GM13977 (cell line): Measurements from ENCODE around the gene CCDC8.

Experiments
- DNase-seq: peaks from one replicate; pipeline ENCODE4 v3.0.0; 2012; ENCODE audit warnings: low spot score
- CTCF ChIP-seq: IDR thresholded peaks from 2 replicates; pipeline ENCODE4 v1.5.1; 2012; ENCODE audit warnings: mild to moderate bottlenecking, control low read depth; ENCODE audit not compliant: insufficient read depth; ENCODE audit errors: extremely low read depth, missing control alignments
- in situ Hi-C: fragments of 300-500 bp; cut with MboI; formaldehyde crosslinking; loops from one replicate; pipeline ENCODE4 v1.12.0; 2022; ENCODE audit warnings: low sequenced_read_pairs, low pct_unique_long_range_greater_than_20kb, mixed read lengths, inconsistent platforms; ENCODE audit not compliant: unreplicated experiment

Gene CCDC8

GRCh38 chr19:46374536-46375475 is 38.6 kb downstream of the CCDC8 start:
- in situ Hi-C loops = no loop called here
- no peak for TF ChIP-seq CTCF

GRCh38 chr19:46373491-46374359 is 39.6 kb downstream of the CCDC8 start:
- TF ChIP-seq CTCF = no peak
- no peak for DNase-seq
- in situ Hi-C loops = no loop called here

More at GRCh38 chr19:46374536-46375475, 38.6 kb downstream of the CCDC8 start:
- no peak for DNase-seq

DNA sequence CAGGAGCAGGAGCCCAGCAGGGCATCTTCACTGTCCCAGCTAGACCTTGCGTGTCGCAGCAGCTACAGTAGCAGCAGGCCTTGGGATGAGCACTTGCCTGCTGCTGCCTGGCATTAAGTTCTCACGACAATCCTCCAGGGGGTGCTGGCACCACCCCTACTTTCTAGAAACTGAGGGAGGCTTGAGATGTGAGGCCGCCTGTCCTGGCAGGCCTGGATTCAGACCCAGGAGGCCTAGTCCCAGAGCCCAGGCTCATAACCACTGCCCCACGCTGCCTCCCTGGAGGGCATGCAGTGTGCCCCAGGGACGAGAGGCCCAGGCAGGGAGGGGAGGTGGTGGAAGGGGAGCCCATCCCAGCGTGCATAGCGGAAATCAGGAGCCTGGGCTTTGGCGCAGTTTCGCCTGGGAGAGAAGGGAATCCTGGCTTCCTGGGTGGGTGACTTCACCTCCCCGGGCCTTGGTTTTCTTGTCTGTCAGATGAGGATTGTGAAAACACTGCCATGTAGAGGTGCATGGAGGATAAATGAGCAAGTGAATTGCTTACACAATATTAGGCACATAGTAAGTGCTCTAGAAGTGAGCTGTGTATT is 40.4 kb downstream of the CCDC8 start:
- in situ Hi-C loops = no loop called here
- no peak for TF ChIP-seq CTCF
- DNase-seq = no peak

- in situ Hi-C loops = no loop called here
- no peak for DNase-seq
- TF ChIP-seq CTCF = no peak
Measured at GRCh38 chr19:46371371-46371901, 41.9 kb downstream of the CCDC8 start.

- DNase-seq = no peak
- TF ChIP-seq CTCF = no peak
- in situ Hi-C loops = no loop called here
Measured at GRCh38 chr19:46369817-46370216, 43.5 kb downstream of the CCDC8 start.

DNA sequence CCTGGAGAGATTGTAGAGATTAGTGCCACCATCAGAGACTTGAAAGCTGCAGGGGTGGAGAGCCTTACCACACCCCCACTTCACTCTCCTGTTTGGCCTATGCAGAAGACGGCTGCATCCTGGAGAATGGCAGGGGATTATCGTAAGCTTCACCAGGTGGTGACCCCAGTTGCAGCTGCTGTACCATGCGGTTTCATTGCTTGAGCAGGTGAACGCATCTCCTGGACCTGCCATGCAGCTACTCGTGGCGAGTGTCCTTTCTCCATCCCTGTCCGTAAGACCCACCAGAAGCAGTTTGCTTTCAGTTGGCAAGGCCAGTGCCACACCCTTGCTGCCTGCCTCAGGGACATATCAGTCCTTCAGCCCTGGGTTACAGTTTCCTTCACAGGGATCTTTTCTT is 45.2 kb downstream of the CCDC8 start:
- in situ Hi-C loops = no loop called here
- DNase-seq = no peak

More for the DNA sequence above, 45.2 kb downstream of the CCDC8 start:
- TF ChIP-seq CTCF = no peak
